GM19455 (cell line): ENCODE data around the gene KCNJ6.

Experiments used
- ATAC-seq: cut with Tn5 transposase; IDR thresholded peaks from one replicate; pipeline ENCODE4 v1.9.1; 2021; ENCODE audit not compliant: unreplicated experiment

The KCNJ6 gene

GRCh38 chr21:37907076-37907475 is 9.2 kb downstream of the KCNJ6 start:
- ATAC-seq: no peak

DNA sequence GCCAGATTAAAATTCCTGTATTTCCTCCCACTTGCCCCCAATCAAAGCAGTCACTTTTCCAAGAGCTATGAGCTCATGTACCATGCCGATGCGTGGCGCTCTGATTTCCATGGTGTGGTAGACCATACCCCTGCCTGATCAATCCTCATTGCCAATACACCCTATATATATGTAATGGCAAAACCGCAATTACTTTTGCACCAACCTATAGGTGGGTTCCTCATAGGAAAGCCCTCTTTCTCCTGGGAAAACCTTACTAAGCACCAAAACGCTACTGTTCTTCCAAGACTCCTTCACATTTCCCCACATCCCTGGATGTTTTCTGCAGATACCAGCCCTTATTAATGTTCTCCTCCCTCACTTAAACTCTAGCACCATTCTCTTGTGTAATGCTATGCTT is 11.0 kb downstream of the KCNJ6 start:
- no peak for ATAC-seq

- no peak for ATAC-seq
These were observed 11.4 kb downstream of the KCNJ6 start for GRCh38 chr21:37904856-37905255.

GRCh38 chr21:37903396-37903795 is 12.9 kb downstream of the KCNJ6 start:
- ATAC-seq: no peak

DNA sequence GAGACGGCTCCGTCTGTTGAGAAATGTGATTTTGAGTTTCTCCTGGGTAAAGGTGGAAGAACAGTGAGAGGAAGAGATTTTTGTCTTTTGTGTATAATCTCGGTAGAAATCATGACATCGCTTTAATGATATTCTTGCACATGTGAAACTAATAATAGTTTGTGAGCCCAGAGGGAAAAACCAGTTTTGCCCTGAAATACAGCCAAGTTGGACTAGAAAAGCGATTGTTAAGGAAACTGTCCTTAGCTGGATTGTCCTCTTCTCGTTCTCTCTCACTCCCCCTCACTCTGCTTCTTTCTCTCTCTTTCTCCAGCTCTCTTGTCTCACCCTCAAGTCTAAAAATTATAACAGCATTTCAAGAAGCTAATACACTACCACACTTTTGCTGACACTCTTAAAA is 17.1 kb downstream of the KCNJ6 start:
- ATAC-seq: no peak

GRCh38 chr21:37896788-37897187 is 19.5 kb downstream of the KCNJ6 start:
- no peak for ATAC-seq

DNA sequence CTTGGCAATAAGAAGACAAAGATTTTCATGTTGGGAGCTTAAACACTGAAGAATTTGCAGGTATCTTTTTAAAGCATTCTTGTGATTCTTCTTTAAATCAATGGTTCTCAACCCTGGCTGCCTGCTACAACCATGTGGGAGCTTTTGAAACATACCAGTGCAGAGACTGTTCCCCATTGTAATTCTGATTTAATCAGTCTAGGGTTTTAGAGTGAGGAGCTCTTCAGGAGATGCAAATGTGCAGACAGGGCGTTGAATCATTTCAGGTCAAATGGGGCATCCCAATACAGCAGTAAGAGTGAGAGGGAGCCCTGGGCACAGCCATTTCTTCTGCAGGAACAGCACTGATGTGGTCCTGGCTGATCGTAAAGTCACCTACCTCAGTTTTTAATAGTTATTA is 24.3 kb downstream of the KCNJ6 start:
- no peak for ATAC-seq

GRCh38 chr21:37888659-37889058 is 27.6 kb downstream of the KCNJ6 start:
- no peak for ATAC-seq

GRCh38 chr21:37886726-37887299 is 29.4 kb downstream of the KCNJ6 start:
- no peak for ATAC-seq

GRCh38 chr21:37886120-37886519 is 30.1 kb downstream of the KCNJ6 start:
- no peak for ATAC-seq

DNA sequence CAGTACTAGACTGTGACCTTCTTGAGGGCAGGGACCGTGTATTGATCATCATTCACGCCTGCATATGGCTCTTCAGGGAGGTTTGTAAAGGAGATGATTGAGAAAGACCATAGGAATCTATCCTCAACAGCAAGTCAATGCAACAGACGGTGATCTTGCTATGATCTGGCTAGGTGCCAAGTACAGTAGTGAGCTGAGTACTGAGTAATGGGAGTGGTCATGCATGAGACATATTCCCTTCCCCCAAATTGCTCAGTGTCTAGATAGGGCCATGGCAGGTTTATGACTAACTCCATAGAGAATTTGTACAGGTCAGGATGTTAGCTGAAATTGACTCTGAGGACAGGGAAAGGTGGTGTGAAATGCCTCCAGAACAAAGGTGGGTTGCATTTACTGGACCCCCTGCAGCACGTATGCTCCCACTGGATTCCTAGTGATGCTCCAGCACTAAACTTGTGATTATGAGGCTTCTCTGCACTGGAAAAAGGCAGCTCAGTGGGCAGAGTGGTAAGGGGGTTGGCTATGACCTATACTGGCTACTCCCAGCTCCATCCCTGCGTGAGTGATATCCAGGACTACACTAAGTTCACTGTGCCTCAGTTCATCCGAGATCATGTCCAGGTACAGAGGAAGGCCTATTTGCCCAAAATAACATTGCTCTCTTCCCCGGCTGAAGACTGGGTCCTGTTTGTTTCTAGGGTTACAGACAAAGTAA is 37.2 kb downstream of the KCNJ6 start:
- ATAC-seq: no peak

DNA sequence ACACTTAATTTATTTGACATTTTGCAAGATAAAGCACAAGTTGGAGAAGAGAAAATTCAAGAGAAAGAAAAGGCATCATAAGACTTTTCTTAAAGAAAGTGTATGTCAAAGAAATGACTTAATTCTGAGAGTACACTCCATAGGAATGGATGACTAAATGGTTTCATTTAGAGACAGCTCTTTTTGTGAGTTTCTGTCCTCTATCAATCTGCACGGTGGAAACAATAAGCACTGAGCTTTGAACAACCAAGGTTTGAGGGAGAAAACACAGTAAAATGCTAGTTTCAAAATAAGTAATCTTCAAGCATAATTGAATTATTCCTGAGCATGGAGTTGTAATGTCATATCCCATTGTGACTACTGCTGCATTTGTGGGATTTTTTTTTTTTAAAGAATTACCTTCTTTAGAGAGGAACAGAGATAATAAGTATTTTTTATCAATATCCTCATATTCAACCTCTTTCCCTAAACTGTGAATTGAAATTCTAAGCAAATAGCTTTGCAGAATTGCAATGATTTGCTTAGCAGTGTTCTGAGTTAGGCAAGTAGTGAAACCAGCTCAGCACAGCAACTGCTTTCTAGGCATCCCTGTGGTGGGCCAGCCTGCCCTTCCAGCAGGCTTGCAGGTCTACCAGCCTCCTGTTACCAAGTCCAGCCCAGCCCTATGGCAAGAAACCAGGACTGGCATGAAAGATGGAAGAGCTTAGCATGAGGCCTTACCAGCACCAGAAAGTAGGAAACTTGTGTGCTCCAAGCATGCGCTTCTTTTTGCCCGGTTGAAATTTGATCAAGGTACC is 38.2 kb downstream of the KCNJ6 start:
- no peak for ATAC-seq

GRCh38 chr21:37877171-37877570 is 39.1 kb downstream of the KCNJ6 start:
- ATAC-seq: no peak

- no peak for ATAC-seq
These were observed 39.7 kb downstream of the KCNJ6 start for GRCh38 chr21:37876561-37876960.

- no peak for ATAC-seq
These were observed 41.1 kb downstream of the KCNJ6 start for GRCh38 chr21:37874904-37875780.

GRCh38 chr21:37874481-37874880 is 41.8 kb downstream of the KCNJ6 start:
- ATAC-seq: no peak

DNA sequence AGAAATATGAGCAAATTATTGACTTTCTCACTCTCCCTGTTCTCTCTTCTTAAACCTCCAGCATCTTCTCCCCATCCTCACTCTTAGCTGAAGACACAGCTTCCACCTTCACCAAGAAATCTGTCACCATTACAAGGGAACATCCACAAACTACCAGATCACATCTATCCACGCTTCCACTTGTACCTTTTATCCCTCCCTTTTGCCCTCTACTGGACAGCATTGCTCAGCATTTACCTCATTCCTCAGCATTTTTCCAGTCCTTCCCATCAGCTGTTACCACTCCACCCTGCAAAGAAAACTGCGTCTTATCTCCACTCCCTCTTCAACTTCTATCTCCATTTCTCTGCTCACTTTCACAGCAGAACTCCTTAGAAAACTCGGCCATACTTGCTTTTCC is 42.6 kb downstream of the KCNJ6 start:
- no peak for ATAC-seq

DNA sequence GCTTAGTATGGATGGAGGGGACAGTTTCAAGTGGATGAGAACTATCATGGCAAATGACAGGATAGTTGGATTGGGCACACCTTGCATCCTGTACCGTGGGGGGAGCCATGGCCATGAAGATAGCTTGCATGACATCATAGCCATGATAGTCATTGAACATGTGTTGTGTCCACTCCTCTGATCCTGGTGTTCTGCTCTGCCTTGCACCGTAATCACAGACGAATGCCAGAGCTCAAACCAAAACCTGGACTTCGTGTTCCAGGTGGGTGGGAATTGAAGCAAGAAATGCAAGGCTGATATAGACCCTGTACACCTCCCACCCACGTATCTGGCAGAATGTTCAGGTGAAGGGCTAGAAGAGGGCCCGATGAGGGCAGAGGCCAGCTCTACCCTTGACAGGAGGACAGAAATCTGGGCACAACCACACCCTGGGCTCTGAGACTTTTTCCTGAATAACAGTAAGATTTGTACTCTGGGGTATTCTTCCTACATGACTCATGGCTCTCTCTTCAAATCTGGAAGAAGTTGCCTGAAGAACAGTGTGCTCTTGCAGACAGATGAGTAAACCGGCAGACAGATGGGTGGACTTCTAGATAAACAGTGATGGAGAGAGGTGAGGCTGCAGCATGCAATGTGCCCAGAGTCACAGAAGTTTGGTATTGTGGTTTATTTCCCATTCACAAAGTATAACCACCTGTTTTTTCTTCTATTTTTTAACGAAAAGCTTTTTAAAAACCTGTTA is 45.0 kb downstream of the KCNJ6 start:
- ATAC-seq: no peak

- ATAC-seq: no peak
These were observed 46.0 kb downstream of the KCNJ6 start for GRCh38 chr21:37870221-37870620.

- ATAC-seq: no peak
These were observed 46.6 kb downstream of the KCNJ6 start for GRCh38 chr21:37869661-37870060.
